Neural crest cell (in vitro differentiated cells): ENCODE results near the gene ZSCAN26. TPM values are rescaled to one million over a fixed set of nuclear protein-coding genes. Genes with fewer than 3 reads are reported as not detected.

Experiments
- DNase-seq: peaks from one replicate; pipeline ENCODE4 v3.0.0; 2021; ENCODE audit warnings: low read depth, mixed read lengths, low spot score
- H3K27ac Mint-ChIP-seq: one replicate; pipeline ENCODE4 v1.8.0; 2021; ENCODE audit warnings: mild to moderate bottlenecking, mixed read lengths; ENCODE audit not compliant: unreplicated experiment
- H3K27me3 Mint-ChIP-seq: 2 replicates; pipeline ENCODE4 v1.8.0; 2021; ENCODE audit warnings: low read depth, mild to moderate bottlenecking, mixed read lengths
- H3K36me3 Mint-ChIP-seq: 2 replicates; pipeline ENCODE4 v1.8.0; 2021; ENCODE audit warnings: low read depth, mild to moderate bottlenecking, mixed read lengths
- H3K4me1 Mint-ChIP-seq: 2 replicates; pipeline ENCODE4 v1.8.0; 2021; ENCODE audit warnings: mixed read lengths
- H3K4me3 Mint-ChIP-seq: one replicate; pipeline ENCODE4 v1.8.0; 2021; ENCODE audit warnings: mild to moderate bottlenecking, mixed read lengths
- H3K9me3 Mint-ChIP-seq: 2 replicates; pipeline ENCODE4 v1.8.0; 2021; ENCODE audit warnings: mixed read lengths
- total RNA-seq: library from RNA; stranded (reverse); gene quantifications from 2 replicates; pipeline ENCODE4 v1.2.1, GENCODE V29; 2021
- TF ChIP-seq, protein P1 (sequence below): fragments of 200-600 bp; sonication (generic); conservative IDR thresholded peaks from 2 replicates; pipeline ENCODE4 v1.5.0; 2021; ENCODE audit warnings: antibody characterized with exemption, mild to moderate bottlenecking

The ZSCAN26 gene
- total RNA-seq, 1 donor from 2014 or later = 15.0 TPM

DNA sequence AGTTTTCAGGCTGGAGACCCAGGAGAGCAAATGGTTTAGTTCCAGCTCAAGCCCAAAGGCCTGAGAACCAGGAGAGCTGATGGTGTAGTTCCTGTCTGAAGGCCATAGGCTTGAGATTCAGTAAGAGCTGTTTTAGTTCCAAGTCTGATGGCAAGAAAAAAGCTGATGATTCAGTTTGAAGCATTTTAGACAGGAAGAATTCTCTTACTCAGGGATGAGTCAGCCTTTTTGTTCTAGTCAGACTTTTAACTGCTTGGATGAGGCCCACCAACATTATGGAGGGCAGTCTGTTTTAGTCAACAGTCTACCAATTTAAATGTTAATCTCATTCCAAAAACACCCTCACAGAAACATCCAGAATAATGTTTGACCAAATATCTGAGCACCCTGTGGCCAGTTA is 2.5 kb downstream of the ZSCAN26 start:
- Mint-ChIP-seq H3K27me3 (peaks cover 6% of the 10 kb centered on the region), H3K4me1 (no peaks in the 10 kb centered on the region), H3K27ac (no peak overlapping the region), H3K36me3 (no peaks in the 10 kb centered on the region), H3K9me3 (no peaks in the 10 kb centered on the region), H3K4me3 (no peak overlapping the region)
- TF ChIP-seq, protein P1, sequence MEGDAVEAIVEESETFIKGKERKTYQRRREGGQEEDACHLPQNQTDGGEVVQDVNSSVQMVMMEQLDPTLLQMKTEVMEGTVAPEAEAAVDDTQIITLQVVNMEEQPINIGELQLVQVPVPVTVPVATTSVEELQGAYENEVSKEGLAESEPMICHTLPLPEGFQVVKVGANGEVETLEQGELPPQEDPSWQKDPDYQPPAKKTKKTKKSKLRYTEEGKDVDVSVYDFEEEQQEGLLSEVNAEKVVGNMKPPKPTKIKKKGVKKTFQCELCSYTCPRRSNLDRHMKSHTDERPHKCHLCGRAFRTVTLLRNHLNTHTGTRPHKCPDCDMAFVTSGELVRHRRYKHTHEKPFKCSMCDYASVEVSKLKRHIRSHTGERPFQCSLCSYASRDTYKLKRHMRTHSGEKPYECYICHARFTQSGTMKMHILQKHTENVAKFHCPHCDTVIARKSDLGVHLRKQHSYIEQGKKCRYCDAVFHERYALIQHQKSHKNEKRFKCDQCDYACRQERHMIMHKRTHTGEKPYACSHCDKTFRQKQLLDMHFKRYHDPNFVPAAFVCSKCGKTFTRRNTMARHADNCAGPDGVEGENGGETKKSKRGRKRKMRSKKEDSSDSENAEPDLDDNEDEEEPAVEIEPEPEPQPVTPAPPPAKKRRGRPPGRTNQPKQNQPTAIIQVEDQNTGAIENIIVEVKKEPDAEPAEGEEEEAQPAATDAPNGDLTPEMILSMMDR = no peak
- no peak for DNase-seq

DNA sequence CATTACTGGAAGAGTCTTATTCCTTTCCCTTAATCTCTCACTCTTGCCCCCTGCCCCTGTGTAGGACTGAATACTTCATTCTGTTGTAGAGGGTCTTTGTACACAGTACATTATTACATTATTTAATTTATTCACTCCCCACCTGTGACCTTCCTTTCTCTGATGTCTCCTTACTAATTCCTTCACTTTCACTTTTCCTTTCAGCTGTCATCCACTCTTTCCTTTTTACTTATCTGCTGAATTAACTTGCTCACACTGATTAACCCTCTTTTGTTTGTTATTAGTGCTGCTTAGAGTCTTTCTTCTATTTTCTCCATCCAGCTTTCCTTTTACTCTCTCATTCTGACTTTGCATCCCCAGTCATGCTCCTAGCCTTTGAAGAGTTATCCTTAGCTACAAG is 7.9 kb downstream of the ZSCAN26 start:
- TF ChIP-seq, protein P1 = no peak
- no peaks in the 10 kb centered on the region for H3K9me3 Mint-ChIP-seq
- H3K4me1 Mint-ChIP-seq = no peaks in the 10 kb centered on the region
- no peak overlapping the region for H3K4me3 Mint-ChIP-seq
- peaks cover 2% of the 10 kb centered on the region for H3K36me3 Mint-ChIP-seq
- no peak for DNase-seq
- no peaks in the 10 kb centered on the region for H3K27me3 Mint-ChIP-seq
- H3K27ac Mint-ChIP-seq = no peak overlapping the region

DNA sequence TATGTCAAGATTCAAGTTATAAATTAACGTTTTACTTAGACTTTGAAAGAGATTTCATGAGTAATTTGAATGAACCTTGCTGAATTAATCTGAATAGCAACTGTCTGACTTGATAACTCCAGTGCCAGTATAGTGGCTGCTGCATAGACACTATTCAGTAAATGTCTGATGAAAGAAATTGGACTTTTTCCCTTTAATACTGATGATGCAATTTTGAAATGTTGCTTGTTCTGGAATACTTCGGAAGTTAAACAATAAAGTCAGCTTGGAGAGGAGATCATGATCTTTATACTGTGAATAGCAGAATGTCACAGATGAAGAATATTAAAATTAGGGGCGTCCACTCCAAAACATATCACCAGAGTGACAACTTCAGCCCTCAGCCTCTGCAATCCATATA is 10.8 kb downstream of the ZSCAN26 start:
- peaks cover 11% of the 10 kb centered on the region for H3K4me1 Mint-ChIP-seq
- no peaks in the 10 kb centered on the region for H3K9me3 Mint-ChIP-seq
- H3K4me3 Mint-ChIP-seq = no peak overlapping the region
- no peak overlapping the region for H3K27ac Mint-ChIP-seq
- DNase-seq = no peak
- H3K36me3 Mint-ChIP-seq = peaks cover 7% of the 10 kb centered on the region
- TF ChIP-seq, protein P1 = no peak
- H3K27me3 Mint-ChIP-seq = no peaks in the 10 kb centered on the region

DNA sequence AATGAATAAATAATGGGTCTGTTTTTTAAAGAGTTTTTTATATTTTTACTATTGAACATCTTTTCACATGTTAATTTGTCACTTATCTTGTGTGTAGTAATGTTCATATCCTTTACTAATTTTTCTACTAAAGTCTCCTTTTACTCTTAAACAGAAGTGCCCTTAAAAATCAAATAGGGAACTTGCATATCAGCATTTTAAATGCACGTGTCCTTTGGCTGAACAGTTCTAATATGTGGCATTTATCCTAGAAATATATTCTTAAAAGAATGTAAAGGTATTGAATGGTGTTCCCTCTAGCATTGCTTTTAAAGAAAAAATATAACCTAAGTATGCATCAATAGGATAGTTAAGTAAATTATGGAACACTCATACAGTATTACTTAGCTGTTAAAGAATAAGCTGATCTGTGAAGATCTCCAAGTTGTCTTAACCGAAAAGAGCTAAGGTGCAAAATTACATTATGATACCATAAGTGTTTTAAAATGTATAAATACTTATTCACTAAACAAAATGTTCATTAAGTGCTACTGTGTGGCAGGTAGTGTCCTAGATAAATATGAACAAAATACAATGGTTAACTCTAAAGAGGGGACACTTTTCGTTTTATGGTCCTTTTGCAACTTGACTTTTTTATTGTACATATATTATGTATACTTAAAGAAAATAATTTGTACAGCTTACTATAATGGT is 13.8 kb downstream of the ZSCAN26 start:
- no peaks in the 10 kb centered on the region for H3K9me3 Mint-ChIP-seq
- peaks cover 18% of the 10 kb centered on the region for H3K4me1 Mint-ChIP-seq
- TF ChIP-seq, protein P1 = no peak
- DNase-seq = no peak
- H3K4me3 Mint-ChIP-seq = peak overlapping the region; percentile 97
- no peaks in the 10 kb centered on the region for H3K27me3 Mint-ChIP-seq
- peaks cover 17% of the 10 kb centered on the region for H3K36me3 Mint-ChIP-seq
- H3K27ac Mint-ChIP-seq = no peak overlapping the region

DNA sequence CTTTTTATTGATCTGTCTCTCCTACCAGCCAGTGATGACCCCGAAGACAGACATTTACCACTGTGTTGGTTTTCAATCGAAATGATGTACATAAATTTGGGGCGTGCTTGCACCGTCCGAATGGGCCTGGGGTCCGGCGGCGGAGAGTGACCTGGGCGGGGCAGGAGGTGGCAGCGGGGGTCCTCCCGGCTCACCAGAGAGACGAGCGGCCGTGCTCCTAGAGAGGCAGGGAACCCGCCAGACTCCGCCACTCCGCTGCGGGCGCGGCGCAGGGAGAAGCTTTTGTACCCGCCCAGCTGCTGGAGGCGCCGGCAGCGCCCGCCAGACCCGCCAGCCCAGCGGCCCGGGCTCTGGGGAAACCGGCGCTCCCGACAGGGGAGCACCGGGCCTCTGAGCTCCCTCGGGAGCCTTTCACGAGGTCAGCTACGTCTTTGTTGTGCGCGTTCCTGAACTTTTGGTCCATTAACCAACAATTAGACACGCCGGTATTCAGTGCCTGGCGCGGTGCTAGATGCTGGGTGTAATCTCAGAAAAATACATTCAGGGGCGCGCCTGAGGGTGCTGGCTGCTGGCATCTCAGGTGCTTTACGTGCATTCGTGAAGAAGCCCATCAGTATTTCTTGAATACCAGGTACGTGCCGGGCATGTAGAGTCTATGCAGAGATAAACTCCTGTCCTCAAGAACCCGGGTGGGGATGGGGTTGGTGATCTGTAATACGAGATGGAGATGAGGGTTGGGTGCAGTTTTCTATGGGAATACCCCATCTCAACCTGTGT is 14.5 kb downstream of the ZSCAN26 start, which contains the start of gene PGBD1:
TSS of gene PGBD1 (plus strand) at position 285 of the 777 bp plus-strand sequence. CDS start 2,242 bp downstream, outside the sequence.
- H3K27ac Mint-ChIP-seq = peak within 1 kb of the TSS; percentile 74
- H3K4me3 Mint-ChIP-seq = peak within 1 kb of the TSS; percentile 97
- no peaks in the 10 kb centered on the region for H3K9me3 Mint-ChIP-seq
- H3K27me3 Mint-ChIP-seq = no peaks in the 10 kb centered on the region
- H3K4me1 Mint-ChIP-seq = peaks cover 18% of the 10 kb centered on the region
- peak; percentile 77 for DNase-seq
- TF ChIP-seq, protein P1 = no peak
- H3K36me3 Mint-ChIP-seq = peaks cover 20% of the 10 kb centered on the region
